ENCODE data around the gene COG7.

GRCh38 chr16:23353440-23353839, 99.5 kb downstream of the COG7 start:
- TF ChIP-seq EZH2 (IDR thresholded peaks at IDR 0.05; ENCODE audit: low read length) = no peak
- TF ChIP-seq CTCF (optimal IDR thresholded peaks at IDR 0.05 in 1 of 3, IDR thresholded peaks at IDR 0.05 in 1 of 3, conservative IDR thresholded peaks at IDR 0.05 in 1 of 3; ENCODE audit: extremely low read depth in 1 of 3, insufficient read depth in 2 of 3, low read length in 3 of 3) = no peak

Data from keratinocyte (primary cell).